Activated T-helper 17 cell treated with anti-CD3 and anti-CD28 coated beads, Interleukin-2, amount 50 U/mL, for 72 hours (primary cell): ENCODE measurements around the gene KRTAP3-1. TPM values are rescaled to one million over a fixed set of nuclear protein-coding genes. Genes with fewer than 3 reads are reported as not detected.

Experiments
- ATAC-seq: fragments of 150-1000 bp; cut with Tn5 transposase; replicated peaks from 2 replicates; pipeline ENCODE4 v1.10.0; 2021; ENCODE audit warnings: mild to moderate bottlenecking, moderate library complexity
- H3K27ac Mint-ChIP-seq: one replicate; pipeline ENCODE4 v1.8.0; 2022; ENCODE audit warnings: mixed read lengths
- H3K27me3 Mint-ChIP-seq: one replicate; pipeline ENCODE4 v1.8.0; 2022; ENCODE audit warnings: mixed read lengths
- H3K36me3 Mint-ChIP-seq: one replicate; pipeline ENCODE4 v1.8.0; 2022; ENCODE audit warnings: low read depth, mild to moderate bottlenecking, mixed read lengths
- H3K4me1 Mint-ChIP-seq: one replicate; pipeline ENCODE4 v1.8.0; 2022; ENCODE audit warnings: mixed read lengths
- H3K4me3 Mint-ChIP-seq: one replicate; pipeline ENCODE4 v1.8.0; 2022; ENCODE audit warnings: mild to moderate bottlenecking, mixed read lengths
- H3K9me3 Mint-ChIP-seq: one replicate; pipeline ENCODE4 v1.8.0; 2022; ENCODE audit warnings: mixed read lengths
- total RNA-seq, 2 donors: library from RNA; stranded (reverse); gene quantifications; one replicate each; pipeline ENCODE4 v1.2.3, GENCODE V29; 2022

The KRTAP3-1 gene
- total RNA-seq, 2 donors from 2014 or later, result not detected

GRCh38 chr17:41026715-41027471, 18.0 kb upstream of the KRTAP3-1 start, which contains the start of gene KRTAP1-5:
TSS of gene KRTAP1-5 (minus strand) at chr17:41027208. CDS start at chr17:41027155, 53 bp downstream.
- Mint-ChIP-seq H3K27me3 (peaks cover 33% of the 10 kb centered on the region), H3K4me3 (no peak within 1 kb of the TSS), H3K9me3 (no peaks in the 10 kb centered on the region), H3K36me3 (no peaks in the 10 kb centered on the region), H3K4me1 (no peaks in the 10 kb centered on the region), H3K27ac (no peak within 1 kb of the TSS)
- ATAC-seq, result peak; percentile 21

GRCh38 chr17:41024697-41025096, 15.8 kb upstream of the KRTAP3-1 start:
- peaks cover 19% of the 10 kb centered on the region for H3K27me3 Mint-ChIP-seq
- H3K36me3 Mint-ChIP-seq, result no peaks in the 10 kb centered on the region
- no peak for ATAC-seq
- no peaks in the 10 kb centered on the region for H3K4me1 Mint-ChIP-seq
- H3K27ac Mint-ChIP-seq, result no peak overlapping the region
- H3K9me3 Mint-ChIP-seq, result no peaks in the 10 kb centered on the region
- H3K4me3 Mint-ChIP-seq, result no peak overlapping the region

- no peaks in the 10 kb centered on the region for H3K9me3 Mint-ChIP-seq
- ATAC-seq, result no peak
- no peaks in the 10 kb centered on the region for H3K36me3 Mint-ChIP-seq
- H3K27ac Mint-ChIP-seq, result no peak overlapping the region
- peaks cover 16% of the 10 kb centered on the region for H3K27me3 Mint-ChIP-seq
- no peaks in the 10 kb centered on the region for H3K4me1 Mint-ChIP-seq
- no peak overlapping the region for H3K4me3 Mint-ChIP-seq
Measured at GRCh38 chr17:41020336-41020735, 11.4 kb upstream of the KRTAP3-1 start.

- no peaks in the 10 kb centered on the region for H3K36me3 Mint-ChIP-seq
- H3K9me3 Mint-ChIP-seq, result no peaks in the 10 kb centered on the region
- no peak overlapping the region for H3K4me3 Mint-ChIP-seq
- peaks cover 13% of the 10 kb centered on the region for H3K27me3 Mint-ChIP-seq
- no peak overlapping the region for H3K27ac Mint-ChIP-seq
- no peak for ATAC-seq
- no peaks in the 10 kb centered on the region for H3K4me1 Mint-ChIP-seq
Measured at GRCh38 chr17:41019415-41019814, 10.5 kb upstream of the KRTAP3-1 start.

GRCh38 chr17:41018541-41018940, 9.6 kb upstream of the KRTAP3-1 start:
- ATAC-seq, result no peak
- no peaks in the 10 kb centered on the region for H3K9me3 Mint-ChIP-seq
- H3K4me1 Mint-ChIP-seq, result no peaks in the 10 kb centered on the region
- H3K4me3 Mint-ChIP-seq, result no peak overlapping the region
- H3K27me3 Mint-ChIP-seq, result peaks cover 13% of the 10 kb centered on the region
- H3K27ac Mint-ChIP-seq, result no peak overlapping the region
- no peaks in the 10 kb centered on the region for H3K36me3 Mint-ChIP-seq

- Mint-ChIP-seq H3K27me3 (peaks cover 8% of the 10 kb centered on the region), H3K4me3 (no peak overlapping the region), H3K4me1 (no peaks in the 10 kb centered on the region), H3K9me3 (no peaks in the 10 kb centered on the region), H3K27ac (no peak overlapping the region), H3K36me3 (no peaks in the 10 kb centered on the region)
- ATAC-seq, result no peak
Measured at GRCh38 chr17:41016578-41017215, 7.8 kb upstream of the KRTAP3-1 start.

- H3K4me1 Mint-ChIP-seq, result no peaks in the 10 kb centered on the region
- no peaks in the 10 kb centered on the region for H3K36me3 Mint-ChIP-seq
- no peak for ATAC-seq
- H3K27ac Mint-ChIP-seq, result no peak overlapping the region
- H3K9me3 Mint-ChIP-seq, result no peaks in the 10 kb centered on the region
- peaks cover 8% of the 10 kb centered on the region for H3K27me3 Mint-ChIP-seq
- no peak overlapping the region for H3K4me3 Mint-ChIP-seq
Measured at GRCh38 chr17:41015454-41015853, 6.5 kb upstream of the KRTAP3-1 start.

- Mint-ChIP-seq H3K27me3 (peaks cover 8% of the 10 kb centered on the region), H3K27ac (no peak overlapping the region), H3K9me3 (no peaks in the 10 kb centered on the region), H3K4me3 (no peak overlapping the region), H3K36me3 (no peaks in the 10 kb centered on the region), H3K4me1 (no peaks in the 10 kb centered on the region)
- ATAC-seq, result no peak
Measured at GRCh38 chr17:41013606-41014005, 4.7 kb upstream of the KRTAP3-1 start.

- H3K4me1 Mint-ChIP-seq, result no peaks in the 10 kb centered on the region
- H3K27ac Mint-ChIP-seq, result no peak overlapping the region
- no peaks in the 10 kb centered on the region for H3K36me3 Mint-ChIP-seq
- no peak for ATAC-seq
- no peak overlapping the region for H3K4me3 Mint-ChIP-seq
- H3K27me3 Mint-ChIP-seq, result peaks cover 8% of the 10 kb centered on the region
- no peaks in the 10 kb centered on the region for H3K9me3 Mint-ChIP-seq
Measured at GRCh38 chr17:41013181-41013580, 4.3 kb upstream of the KRTAP3-1 start.

- Mint-ChIP-seq H3K4me1 (no peaks in the 10 kb centered on the region), H3K27me3 (peaks cover 8% of the 10 kb centered on the region), H3K27ac (no peak overlapping the region), H3K9me3 (no peaks in the 10 kb centered on the region), H3K4me3 (no peak overlapping the region), H3K36me3 (no peaks in the 10 kb centered on the region)
- ATAC-seq, result no peak
Measured at GRCh38 chr17:41012326-41013120, 3.6 kb upstream of the KRTAP3-1 start.

GRCh38 chr17:41010441-41010840, 1.5 kb upstream of the KRTAP3-1 start:
- ATAC-seq, result no peak
- H3K27ac Mint-ChIP-seq, result no peak overlapping the region
- H3K27me3 Mint-ChIP-seq, result peaks cover under 1% of the 10 kb centered on the region
- no peak overlapping the region for H3K4me3 Mint-ChIP-seq
- no peaks in the 10 kb centered on the region for H3K9me3 Mint-ChIP-seq
- no peaks in the 10 kb centered on the region for H3K36me3 Mint-ChIP-seq
- H3K4me1 Mint-ChIP-seq, result no peaks in the 10 kb centered on the region

GRCh38 chr17:41009936-41010335, 1.0 kb upstream of the KRTAP3-1 start:
- Mint-ChIP-seq H3K36me3 (no peaks in the 10 kb centered on the region), H3K4me1 (no peaks in the 10 kb centered on the region), H3K9me3 (no peaks in the 10 kb centered on the region), H3K4me3 (no peak overlapping the region), H3K27me3 (no peaks in the 10 kb centered on the region), H3K27ac (no peak overlapping the region)
- no peak for ATAC-seq

- Mint-ChIP-seq H3K4me3 (no peak overlapping the region), H3K36me3 (no peaks in the 10 kb centered on the region), H3K9me3 (no peaks in the 10 kb centered on the region), H3K27ac (no peak overlapping the region), H3K27me3 (peaks cover 6% of the 10 kb centered on the region), H3K4me1 (no peaks in the 10 kb centered on the region)
- ATAC-seq, result no peak
Measured at GRCh38 chr17:41009301-41009760, 403 bp upstream of the KRTAP3-1 start.

- no peaks in the 10 kb centered on the region for H3K9me3 Mint-ChIP-seq
- no peaks in the 10 kb centered on the region for H3K4me1 Mint-ChIP-seq
- no peaks in the 10 kb centered on the region for H3K36me3 Mint-ChIP-seq
- H3K4me3 Mint-ChIP-seq, result no peak overlapping the region
- no peak overlapping the region for H3K27ac Mint-ChIP-seq
- H3K27me3 Mint-ChIP-seq, result peaks cover 19% of the 10 kb centered on the region
- ATAC-seq, result no peak
Measured at GRCh38 chr17:41004397-41004796, 4.5 kb downstream of the KRTAP3-1 start.
